K562 (cell line): Measurements from ENCODE around the gene SLC7A8. TPM values are rescaled to one million over a fixed set of nuclear protein-coding genes. Genes with fewer than 3 reads are reported as not detected.

Experiments
- BMI1 ChIP-seq: fragments of 150-350 bp; IDR thresholded peaks from 2 replicates; pipeline ENCODE4 v1.6.1; 2014; ENCODE audit warnings: low read length
- CBX3 ChIP-seq, 2 experiments: IDR thresholded peaks; 1 replicate in 1 of 2; 2 replicates in 1 of 2; pipeline ENCODE4 v1.6.1; 2012; ENCODE audit warnings: inconsistent platforms in 2 of 2, low read length in 2 of 2, borderline replicate concordance in 1 of 2, control low read depth in 1 of 2
- HMGN3 ChIP-seq: IDR thresholded peaks from 2 replicates; pipeline ENCODE4 v1.6.1; 2011; ENCODE audit warnings: borderline replicate concordance, low read depth, mild to moderate bottlenecking, mixed read lengths, low read length; ENCODE audit not compliant: insufficient read length; ENCODE audit errors: extremely low read depth
- KDM1A ChIP-seq, 2 experiments: fragments of 450-650 bp; IDR thresholded peaks; 2 replicates each; pipeline ENCODE4 v1.6.1; 2016; ENCODE audit warnings: mild to moderate bottlenecking in 2 of 2
- MYBL2 ChIP-seq, 2 experiments: fragments of 450-650 bp in 1 of 2; sonication (generic) in 1 of 2; formaldehyde crosslinking in 1 of 2; IDR thresholded peaks; 2 replicates each; pipeline versions ENCODE4 v1.6.1 to v1.8.1; 2017 to 2022; ENCODE audit warnings: borderline replicate concordance in 1 of 2, inconsistent platforms in 1 of 2, low read depth in 1 of 2, mild to moderate bottlenecking in 1 of 2, missing genetic modification reagents in 1 of 2, moderate library complexity in 1 of 2
- NONO ChIP-seq, 2 experiments: fragments of 200-400 bp in 1 of 2; fragments of 450-650 bp in 1 of 2; formaldehyde crosslinking in 1 of 2; IDR thresholded peaks; 2 replicates each; pipeline ENCODE4 v1.6.1; 2017; ENCODE audit warnings: low read depth in 2 of 2, mild to moderate bottlenecking in 2 of 2, moderate library complexity in 2 of 2, low read length in 1 of 2
- POLR2G ChIP-seq: fragments of 200-400 bp; formaldehyde crosslinking; IDR thresholded peaks from 2 replicates; pipeline ENCODE4 v1.6.1; 2017; ENCODE audit warnings: low read depth, mild to moderate bottlenecking, antibody characterized with exemption, low read length, moderate library complexity
- POU5F1 ChIP-seq: fragments of 150-350 bp; IDR thresholded peaks from 2 replicates; pipeline ENCODE4 v1.6.1; 2014; ENCODE audit warnings: borderline replicate concordance, low read length, low read depth, mild to moderate bottlenecking; ENCODE audit not compliant: partially characterized antibody
- PPARD ChIP-seq: fragments of 250-450 bp; sonication (Bioruptor Pico); IDR thresholded peaks from 2 replicates; pipeline ENCODE4 v1.8.0; 2022; ENCODE audit warnings: inconsistent platforms, mild to moderate bottlenecking, moderate library complexity
- ZNF12 ChIP-seq: sonication (generic); formaldehyde crosslinking; IDR thresholded peaks from 2 replicates; pipeline ENCODE4 v1.4.0; 2020; ENCODE audit warnings: mild to moderate bottlenecking, missing genetic modification reagents
- ZNF124 ChIP-seq: sonication (generic); formaldehyde crosslinking; IDR thresholded peaks from 2 replicates; pipeline ENCODE4 v1.8.1; 2022; ENCODE audit warnings: missing genetic modification reagents
- ZNF253 ChIP-seq: fragments of 250-450 bp; sonication (Bioruptor Pico); conservative IDR thresholded peaks from 2 replicates; pipeline ENCODE4 v1.6.1; 2021; ENCODE audit warnings: mild to moderate bottlenecking
- ZNF311 ChIP-seq: fragments of 250-450 bp; sonication (Bioruptor Pico); IDR thresholded peaks from 2 replicates; pipeline ENCODE4 v1.4.0; 2020; ENCODE audit warnings: mild to moderate bottlenecking, moderate library complexity
- ZNF347 ChIP-seq: fragments of 450-650 bp; formaldehyde crosslinking; IDR thresholded peaks from 2 replicates; pipeline ENCODE4 v1.4.0; 2020; ENCODE audit warnings: low read depth, mild to moderate bottlenecking, moderate library complexity
- ZNF695 ChIP-seq: fragments of 450-650 bp; formaldehyde crosslinking; IDR thresholded peaks from 2 replicates; pipeline ENCODE4 v1.4.0; 2020; ENCODE audit warnings: mild to moderate bottlenecking, moderate library complexity
- polyA plus RNA-seq, 8 experiments: library from polyadenylated mRNA; depleted of rRNA in 4 of 8; stranded (reverse) in 5 of 8; unstranded in 3 of 8; fragments of >200 nt; fragmentation: Nextera tagmentation in 2 of 8; fragmentation: Illumina TruSeq in 1 of 8; extraction: Ambion mirVana in 2 of 8; extraction: Trizol in 1 of 8; gene quantifications; 2 replicates each; pipeline versions ENCODE4 v1.2.1 to v1.2.3, GENCODE V29; 2011 to 2014; ENCODE audit warnings: inconsistent platforms in 1 of 8, missing spikeins in 1 of 8
- total RNA-seq, 7 experiments: library from RNA; depleted of rRNA in 6 of 7; stranded (reverse); fragments of >200 nt in 6 of 7; fragmentation: Illumina TruSeq in 2 of 7; extraction: Trizol in 2 of 7; gene quantifications; 2 replicates each; pipeline versions ENCODE4 v1.2.1 to v1.2.3, GENCODE V29; 2011 to 2021; ENCODE audit warnings: low replicate concordance in 1 of 7
- TF ChIP-seq, protein P1 (sequence below), 2 experiments: IDR thresholded peaks; 2 replicates each; pipeline ENCODE4 v1.6.1; 2011; ENCODE audit warnings: borderline replicate concordance in 1 of 2, control low read depth in 1 of 2, low read depth in 1 of 2, low read length in 1 of 2, mild to moderate bottlenecking in 1 of 2, mixed read lengths in 1 of 2, moderate library complexity in 1 of 2; ENCODE audit not compliant: insufficient read depth in 1 of 2, insufficient read length in 1 of 2, poor library complexity in 1 of 2, severe bottlenecking in 1 of 2; ENCODE audit errors: extremely low read depth in 1 of 2
- TF ChIP-seq, protein P2 (sequence below): sonication (generic); formaldehyde crosslinking; IDR thresholded peaks from 2 replicates; pipeline ENCODE4 v1.8.1; 2023; ENCODE audit warnings: mild to moderate bottlenecking, missing genetic modification reagents
- TF ChIP-seq, protein P3 (sequence below), 2 experiments: IDR thresholded peaks; 2 replicates each; pipeline ENCODE4 v1.6.1; 2012; ENCODE audit warnings: improper control_type of control experiment in 2 of 2, low read depth in 2 of 2, low read length in 2 of 2, borderline replicate concordance in 1 of 2
- TF ChIP-seq, protein P4 (sequence below): fragments of 450-650 bp; conservative IDR thresholded peaks from 2 replicates; pipeline ENCODE4 v1.6.1; 2016; ENCODE audit warnings: missing genetic modification characterization, low read depth, mild to moderate bottlenecking, missing compliant biosample characterization, moderate library complexity

SLC7A8 gene
- total and polyA plus RNA-seq, 9 of the 15 experiments (the other 6 are each of a cell fraction or from before 2014, with no cell fraction given), result 2.0 to 33.0 (median 6.0) TPM

DNA sequence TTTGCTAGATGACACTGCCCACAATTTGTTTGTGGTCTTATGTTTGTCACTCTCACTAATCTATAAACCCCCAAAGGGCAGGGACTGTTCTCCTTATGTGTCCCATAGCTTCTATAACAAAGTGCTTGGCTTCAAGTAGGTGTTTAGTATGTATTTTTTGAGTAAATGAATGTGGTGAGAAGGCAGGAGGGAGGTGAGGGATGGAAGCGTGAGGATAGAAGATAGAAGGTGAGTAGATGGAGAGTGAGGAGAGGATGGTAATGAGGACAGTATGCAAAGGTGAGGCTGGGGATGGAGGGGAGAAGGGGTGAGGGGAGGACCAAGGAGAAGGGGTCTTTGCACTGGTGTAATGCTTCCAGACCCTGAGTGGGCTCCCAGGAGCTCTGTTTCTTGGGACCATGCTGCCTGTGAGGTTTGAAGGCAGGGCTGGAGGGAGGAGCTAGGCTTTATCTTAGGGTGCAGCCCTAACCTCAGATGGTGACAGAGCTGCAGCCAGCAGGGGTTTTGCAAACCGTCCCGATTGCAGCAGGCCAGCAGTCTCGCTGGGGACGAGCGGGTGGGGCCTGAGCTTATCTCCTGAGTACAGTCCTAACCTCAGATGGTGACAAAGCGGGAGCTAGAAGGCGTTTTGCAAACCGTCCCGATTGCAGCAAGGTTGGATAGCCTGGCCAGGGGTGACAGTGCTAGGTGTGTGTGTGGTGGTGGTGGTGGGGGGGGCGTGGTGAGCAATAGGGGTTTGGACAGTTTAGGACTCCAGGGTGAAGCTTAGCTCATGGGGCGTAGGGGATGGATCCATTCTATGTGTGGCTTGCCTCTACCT, 70.9 kb downstream of the SLC7A8 start (continued):
- TF ChIP-seq, protein P1, sequence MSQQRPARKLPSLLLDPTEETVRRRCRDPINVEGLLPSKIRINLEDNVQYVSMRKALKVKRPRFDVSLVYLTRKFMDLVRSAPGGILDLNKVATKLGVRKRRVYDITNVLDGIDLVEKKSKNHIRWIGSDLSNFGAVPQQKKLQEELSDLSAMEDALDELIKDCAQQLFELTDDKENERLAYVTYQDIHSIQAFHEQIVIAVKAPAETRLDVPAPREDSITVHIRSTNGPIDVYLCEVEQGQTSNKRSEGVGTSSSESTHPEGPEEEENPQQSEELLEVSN (IDR thresholded peaks at IDR 0.05; ENCODE audit: borderline replicate concordance in 1 of 2, extremely low read depth in 1 of 2, insufficient read depth in 1 of 2, insufficient read length in 1 of 2, low read depth in 1 of 2, low read length in 1 of 2, poor library complexity in 1 of 2, severe bottlenecking in 1 of 2), result no peak
- peak in 1 of 2 experiments; percentile 78; a peak in 1 of 3 replicates for TF ChIP-seq CBX3 (IDR thresholded peaks at IDR 0.05; ENCODE audit: borderline replicate concordance in 1 of 2, low read length in 2 of 2)
- no peak for TF ChIP-seq ZNF695
- TF ChIP-seq POLR2G, result no peak
- TF ChIP-seq BMI1, result no peak
- TF ChIP-seq, protein P2, sequence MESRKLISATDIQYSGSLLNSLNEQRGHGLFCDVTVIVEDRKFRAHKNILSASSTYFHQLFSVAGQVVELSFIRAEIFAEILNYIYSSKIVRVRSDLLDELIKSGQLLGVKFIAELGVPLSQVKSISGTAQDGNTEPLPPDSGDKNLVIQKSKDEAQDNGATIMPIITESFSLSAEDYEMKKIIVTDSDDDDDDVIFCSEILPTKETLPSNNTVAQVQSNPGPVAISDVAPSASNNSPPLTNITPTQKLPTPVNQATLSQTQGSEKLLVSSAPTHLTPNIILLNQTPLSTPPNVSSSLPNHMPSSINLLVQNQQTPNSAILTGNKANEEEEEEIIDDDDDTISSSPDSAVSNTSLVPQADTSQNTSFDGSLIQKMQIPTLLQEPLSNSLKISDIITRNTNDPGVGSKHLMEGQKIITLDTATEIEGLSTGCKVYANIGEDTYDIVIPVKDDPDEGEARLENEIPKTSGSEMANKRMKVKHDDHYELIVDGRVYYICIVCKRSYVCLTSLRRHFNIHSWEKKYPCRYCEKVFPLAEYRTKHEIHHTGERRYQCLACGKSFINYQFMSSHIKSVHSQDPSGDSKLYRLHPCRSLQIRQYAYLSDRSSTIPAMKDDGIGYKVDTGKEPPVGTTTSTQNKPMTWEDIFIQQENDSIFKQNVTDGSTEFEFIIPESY (CRISPR knock-in tag), result peak; percentile 92
- TF ChIP-seq HMGN3, result peak; percentile 99
- peak; percentile 100 for TF ChIP-seq KDM1A (IDR thresholded peaks at IDR 0.05)
- 0 out of 2 replicates have a peak, but pooled peaks have one; percentile 45 for TF ChIP-seq ZNF311 (CRISPR knock-in tag)
- TF ChIP-seq, protein P3, sequence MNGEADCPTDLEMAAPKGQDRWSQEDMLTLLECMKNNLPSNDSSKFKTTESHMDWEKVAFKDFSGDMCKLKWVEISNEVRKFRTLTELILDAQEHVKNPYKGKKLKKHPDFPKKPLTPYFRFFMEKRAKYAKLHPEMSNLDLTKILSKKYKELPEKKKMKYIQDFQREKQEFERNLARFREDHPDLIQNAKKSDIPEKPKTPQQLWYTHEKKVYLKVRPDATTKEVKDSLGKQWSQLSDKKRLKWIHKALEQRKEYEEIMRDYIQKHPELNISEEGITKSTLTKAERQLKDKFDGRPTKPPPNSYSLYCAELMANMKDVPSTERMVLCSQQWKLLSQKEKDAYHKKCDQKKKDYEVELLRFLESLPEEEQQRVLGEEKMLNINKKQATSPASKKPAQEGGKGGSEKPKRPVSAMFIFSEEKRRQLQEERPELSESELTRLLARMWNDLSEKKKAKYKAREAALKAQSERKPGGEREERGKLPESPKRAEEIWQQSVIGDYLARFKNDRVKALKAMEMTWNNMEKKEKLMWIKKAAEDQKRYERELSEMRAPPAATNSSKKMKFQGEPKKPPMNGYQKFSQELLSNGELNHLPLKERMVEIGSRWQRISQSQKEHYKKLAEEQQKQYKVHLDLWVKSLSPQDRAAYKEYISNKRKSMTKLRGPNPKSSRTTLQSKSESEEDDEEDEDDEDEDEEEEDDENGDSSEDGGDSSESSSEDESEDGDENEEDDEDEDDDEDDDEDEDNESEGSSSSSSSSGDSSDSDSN (IDR thresholded peaks at IDR 0.05; ENCODE audit: borderline replicate concordance in 1 of 2, low read depth in 2 of 2, low read length in 2 of 2), result peak; percentile 61 to 79; a peak in 2 of 4 replicates
- TF ChIP-seq MYBL2 (IDR thresholded peaks at IDR 0.05; ENCODE audit: low read depth), result no peak
- no peak for TF ChIP-seq MYBL2 (CRISPR knock-in tag; IDR thresholded peaks at IDR 0.05; ENCODE audit: borderline replicate concordance)
- 0 out of 2 replicates have a peak, but pooled peaks have one; percentile 52 for TF ChIP-seq ZNF12 (CRISPR knock-in tag)
- TF ChIP-seq ZNF347 (CRISPR knock-in tag), result no peak
- TF ChIP-seq ZNF124 (CRISPR knock-in tag), result no peak
- TF ChIP-seq PPARD (CRISPR knock-in tag), result no peak
- TF ChIP-seq POU5F1, result no peak
- TF ChIP-seq, protein P4, sequence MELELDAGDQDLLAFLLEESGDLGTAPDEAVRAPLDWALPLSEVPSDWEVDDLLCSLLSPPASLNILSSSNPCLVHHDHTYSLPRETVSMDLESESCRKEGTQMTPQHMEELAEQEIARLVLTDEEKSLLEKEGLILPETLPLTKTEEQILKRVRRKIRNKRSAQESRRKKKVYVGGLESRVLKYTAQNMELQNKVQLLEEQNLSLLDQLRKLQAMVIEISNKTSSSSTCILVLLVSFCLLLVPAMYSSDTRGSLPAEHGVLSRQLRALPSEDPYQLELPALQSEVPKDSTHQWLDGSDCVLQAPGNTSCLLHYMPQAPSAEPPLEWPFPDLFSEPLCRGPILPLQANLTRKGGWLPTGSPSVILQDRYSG (tag), result no peak
- peak in 1 of 2 experiments; percentile 89; a peak in 1 of 4 replicates for TF ChIP-seq NONO (IDR thresholded peaks at IDR 0.05; ENCODE audit: low read depth in 2 of 2, low read length in 1 of 2)
- TF ChIP-seq ZNF253 (CRISPR knock-in tag), result no peak
